Right forelimb (tissue), 1 donor: ENCODE results near the gene RABEPK.
"Not testable (repeated sequence)": the region's sequence is repeated elsewhere in the genome, so short reads cannot be mapped to it uniquely, and the experiment has no call there.

Experiments
- DNase-seq: peaks from one replicate; pipeline ENCODE4 v3.0.0-alpha.2; 2018

Gene RABEPK

DNA sequence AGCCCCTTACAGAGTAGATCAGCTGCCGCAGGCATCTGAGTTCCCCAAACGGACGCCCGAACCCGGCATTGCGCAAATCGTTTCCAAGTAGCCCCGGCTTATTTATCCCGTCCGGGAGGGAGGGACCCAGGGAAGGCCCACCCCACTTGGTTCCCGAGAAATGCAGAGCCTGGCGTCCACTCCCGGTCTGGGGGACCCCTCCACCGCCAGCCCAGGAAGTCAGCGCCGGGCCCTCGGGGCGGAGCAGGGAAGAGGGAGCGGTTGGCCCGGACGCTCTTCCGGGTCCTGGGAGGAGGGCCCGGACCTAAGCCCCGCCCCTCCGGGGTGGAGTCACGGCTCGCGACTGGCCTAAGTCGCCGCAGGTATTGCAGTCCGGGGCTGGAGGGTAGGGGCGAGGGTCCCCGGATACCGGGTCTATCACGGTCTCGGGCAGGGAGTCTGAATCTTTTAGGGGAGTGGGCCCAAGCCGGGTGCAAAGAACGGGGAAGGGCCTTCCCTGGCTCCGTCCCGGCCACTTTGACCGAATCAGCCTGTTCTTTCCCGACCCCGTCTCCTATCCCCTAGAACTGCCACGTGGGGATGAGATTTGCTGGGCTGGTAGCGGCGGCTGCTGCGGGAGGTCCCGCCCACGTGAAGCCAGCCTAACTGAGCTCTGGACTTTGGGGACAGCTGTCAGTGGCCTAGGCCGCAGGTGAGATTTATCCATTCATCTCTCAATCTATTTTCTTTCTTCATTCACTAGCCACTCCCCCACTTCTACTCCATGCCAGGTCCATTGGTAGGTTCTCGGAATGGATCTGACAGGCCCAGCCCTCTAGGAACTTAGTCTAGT, at the start of gene RABEPK:
Gene RABEPK, plus strand, starts transcription at position 327 of the 832 bp plus-strand sequence. CDS start 2,472 bp downstream, outside the sequence.
- peak; percentile 94 for DNase-seq

GRCh38 chr9:125151730-125152129, 48.6 kb upstream of the RABEPK start:
- no peak for DNase-seq

DNA sequence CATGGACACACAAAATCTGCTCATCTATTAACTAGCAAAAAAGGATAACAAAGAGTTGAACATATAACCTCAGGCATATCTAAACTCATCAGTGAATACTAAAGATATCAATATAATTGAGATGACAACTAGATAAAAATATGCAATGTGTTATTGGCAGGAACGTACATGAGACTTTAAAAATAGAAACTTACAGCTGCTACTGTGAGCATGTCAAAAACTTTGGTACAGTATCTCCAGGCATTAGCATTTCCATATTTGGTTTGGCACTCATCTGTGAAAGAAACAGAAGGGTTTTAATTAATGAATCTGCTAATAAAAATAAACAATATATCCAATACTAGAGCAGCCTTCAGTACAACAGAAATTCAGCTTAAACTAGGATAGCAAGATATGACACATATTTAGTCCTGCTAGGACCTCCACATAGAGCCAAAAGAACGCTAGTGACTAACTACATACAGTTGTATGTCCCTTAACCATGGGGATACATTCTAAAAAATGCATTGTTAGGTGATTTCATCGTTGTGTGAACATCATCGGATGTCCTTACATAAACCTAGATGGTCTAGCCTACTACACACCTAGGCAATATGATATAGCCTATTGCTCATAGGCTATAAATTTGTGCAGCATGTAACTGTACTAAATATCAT, 46.5 kb upstream of the RABEPK start:
- no peak for DNase-seq

GRCh38 chr9:125156551-125156950, 43.8 kb upstream of the RABEPK start:
- no peak for DNase-seq

DNA sequence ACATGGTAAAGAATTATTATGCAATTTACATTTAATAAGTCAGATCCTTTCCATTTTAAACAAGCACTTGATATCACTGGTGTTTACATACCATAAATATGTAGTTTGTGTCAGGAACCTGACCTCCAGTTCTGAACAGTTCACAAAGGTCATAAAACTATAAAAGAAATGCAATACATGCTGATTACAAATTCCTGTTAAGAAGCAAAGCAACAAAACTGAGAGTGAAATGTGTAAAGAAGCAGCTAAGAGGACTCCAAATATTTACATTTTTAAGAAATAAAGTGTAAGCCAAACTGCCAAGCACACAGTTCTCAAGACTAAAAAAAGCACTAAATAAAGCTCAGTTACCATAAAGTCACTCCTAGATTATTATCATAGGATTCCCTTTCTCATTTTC, 39.6 kb upstream of the RABEPK start:
- no peak for DNase-seq

DNA sequence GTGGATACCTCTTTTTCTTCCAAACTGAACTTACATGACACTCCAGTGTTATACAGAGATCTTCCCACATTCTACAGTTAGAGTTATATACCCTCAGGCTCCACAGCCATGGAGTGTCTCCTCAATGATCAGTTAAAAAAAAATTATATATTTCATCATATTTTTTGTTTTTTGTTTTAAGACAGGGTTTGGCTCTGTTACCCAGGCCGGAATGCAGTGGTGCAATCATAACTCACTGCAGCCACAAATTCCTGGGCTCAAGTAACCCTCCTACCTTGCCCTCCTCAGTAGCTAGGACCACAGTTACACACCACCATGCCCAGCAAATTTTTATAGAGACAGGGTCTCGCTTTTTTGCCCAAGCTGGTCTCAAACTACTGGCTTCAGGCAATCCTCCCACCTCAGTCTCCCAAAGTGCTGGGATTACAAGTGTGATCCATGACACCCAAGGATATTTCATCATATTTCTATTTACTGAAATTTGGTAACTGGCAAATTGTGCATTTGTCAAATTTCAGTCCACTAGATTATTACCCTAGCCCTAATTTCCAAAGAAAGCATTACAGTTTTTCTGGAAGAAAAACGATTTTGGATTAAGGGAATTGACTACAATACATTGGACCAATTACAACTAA, 38.9 kb upstream of the RABEPK start:
- DNase-seq: no peak

- not testable (repeated sequence) for DNase-seq
These were observed 37.5 kb upstream of the RABEPK start for GRCh38 chr9:125162891-125163290.

GRCh38 chr9:125166762-125167161, 33.6 kb upstream of the RABEPK start:
- DNase-seq: no peak

- DNase-seq: no peak
These were observed 30.4 kb upstream of the RABEPK start for GRCh38 chr9:125169895-125170294.

- no peak for DNase-seq
These were observed 28.1 kb upstream of the RABEPK start for GRCh38 chr9:125172031-125172755.

DNA sequence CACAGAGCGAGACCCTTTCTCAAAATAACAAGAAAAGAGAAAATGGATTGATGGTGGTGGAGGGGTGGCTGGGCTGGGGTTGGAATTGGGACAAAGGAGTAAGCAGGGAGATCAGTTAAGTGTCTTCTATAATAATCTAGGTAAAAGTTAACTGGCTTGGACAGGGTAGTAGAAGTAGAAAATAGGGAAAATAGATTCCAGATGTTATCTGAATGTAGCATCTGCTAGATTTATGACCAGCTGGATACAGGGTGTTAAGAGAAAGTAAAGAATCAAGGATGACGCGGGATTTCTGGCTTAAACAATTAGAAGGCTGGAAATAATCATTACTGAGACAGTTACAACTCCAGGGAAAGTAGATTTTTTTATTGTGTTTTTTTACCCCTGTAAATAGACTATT, 23.7 kb upstream of the RABEPK start:
- no peak for DNase-seq

GRCh38 chr9:125177888-125178287, 22.5 kb upstream of the RABEPK start:
- DNase-seq: no peak

GRCh38 chr9:125179776-125180175, 20.6 kb upstream of the RABEPK start:
- DNase-seq: not testable (repeated sequence)

DNA sequence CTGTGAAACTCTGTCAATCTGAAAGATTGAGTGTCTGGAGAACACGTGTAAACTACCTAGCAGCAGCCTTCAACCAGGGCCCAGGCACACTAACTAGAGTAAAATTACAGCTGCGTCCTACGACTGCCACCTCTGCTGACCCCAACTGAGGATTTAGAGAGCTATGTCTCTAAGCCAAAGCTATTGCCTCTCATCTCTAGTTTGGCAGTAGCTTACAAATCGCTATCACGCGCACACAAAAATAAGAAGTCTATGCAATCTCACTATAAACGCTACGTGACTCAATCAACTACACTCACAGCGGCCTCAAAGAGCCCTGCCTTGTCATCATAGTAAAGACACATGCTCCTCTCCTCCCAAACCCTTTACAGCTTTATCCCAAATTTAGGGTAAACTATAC, 19.5 kb upstream of the RABEPK start:
- DNase-seq: no peak

- not testable (repeated sequence) for DNase-seq
These were observed 18.6 kb upstream of the RABEPK start for GRCh38 chr9:125181756-125182155.

DNA sequence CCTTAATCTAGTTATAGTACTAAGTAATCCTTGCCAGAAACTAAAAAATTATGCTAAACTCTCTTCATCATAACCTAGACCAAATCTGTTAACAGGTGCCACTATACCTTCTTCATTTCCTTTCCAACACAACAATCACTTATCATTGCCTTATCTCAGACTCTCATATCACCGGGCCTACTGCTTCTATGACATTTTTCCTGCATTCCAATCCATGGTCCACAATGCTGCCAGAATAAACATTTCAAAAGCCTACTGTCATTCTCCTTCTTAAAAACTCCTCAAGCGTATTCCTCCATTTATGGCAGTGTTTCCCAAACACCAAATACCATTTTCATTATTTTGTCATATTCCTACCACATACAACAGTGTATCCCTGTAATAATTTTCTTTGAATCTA, 17.3 kb upstream of the RABEPK start:
- no peak for DNase-seq

GRCh38 chr9:125183561-125183960, 16.8 kb upstream of the RABEPK start:
- DNase-seq: no peak

DNA sequence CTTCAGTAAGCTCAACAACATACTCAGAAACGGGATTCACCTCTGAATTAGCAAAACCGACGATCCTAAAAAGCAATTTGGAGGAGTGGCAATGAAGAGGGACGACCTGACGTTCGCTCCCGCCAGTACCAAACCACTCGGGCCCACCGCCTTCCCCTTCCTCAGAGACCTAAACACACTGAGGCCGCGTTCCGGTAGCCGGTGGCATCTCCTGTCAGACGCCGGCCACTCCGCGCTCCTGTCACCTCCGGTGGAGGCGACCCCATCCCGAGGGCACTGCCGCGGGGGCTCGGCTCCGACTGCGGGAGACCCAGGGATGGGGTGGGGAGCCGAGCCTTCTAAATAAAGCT, 11.4 kb upstream of the RABEPK start:
- DNase-seq: peak; percentile 58

- peak; percentile 97 for DNase-seq
These were observed 10.7 kb upstream of the RABEPK start, which contains the start of gene PPP6C for GRCh38 chr9:125189361-125190289. PPP6C (minus strand) TSS chr9:125189803; CDS start chr9:125189718, 85 bp downstream.

- no peak for DNase-seq
These were observed 10.0 kb upstream of the RABEPK start for GRCh38 chr9:125190361-125190801.

DNA sequence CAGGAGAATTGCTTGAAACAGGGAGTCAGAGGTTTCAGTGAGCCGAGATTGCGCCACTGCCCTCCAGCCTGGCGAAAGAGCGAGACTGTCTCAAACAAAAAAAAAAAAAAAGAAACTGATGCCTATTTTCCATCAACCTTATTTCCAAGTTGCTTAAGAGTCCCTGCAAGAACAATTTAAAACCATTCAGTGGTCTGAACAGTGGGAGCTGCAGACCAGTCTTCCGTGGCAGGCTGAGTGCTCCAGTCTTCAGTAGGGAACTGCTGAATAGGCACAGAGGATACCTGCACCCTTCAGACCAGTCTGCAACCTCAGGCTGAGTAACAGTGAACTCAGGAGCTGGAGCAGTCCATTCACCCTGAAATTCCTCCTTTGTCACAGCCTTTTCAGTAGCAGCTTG, 5.9 kb upstream of the RABEPK start:
- not testable (repeated sequence) for DNase-seq

DNA sequence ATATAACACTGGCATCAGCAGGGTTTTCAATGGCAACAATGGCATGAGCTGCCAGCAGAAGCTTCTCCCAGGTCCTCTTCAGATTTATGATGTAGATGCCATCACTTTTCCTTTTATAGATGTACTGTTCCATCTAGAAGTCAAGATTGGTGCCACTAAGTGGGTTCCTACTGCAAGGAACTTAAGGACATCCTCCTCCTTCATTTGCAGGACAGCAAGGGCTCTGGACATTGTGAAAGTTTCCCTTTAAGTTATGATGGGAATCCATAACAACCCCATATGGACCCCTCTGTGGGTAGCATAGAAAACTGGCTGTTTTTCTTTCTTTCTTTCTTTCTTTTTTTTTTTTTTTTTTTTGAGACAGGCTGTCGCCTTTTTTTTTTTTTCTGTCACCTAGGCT, 4.8 kb upstream of the RABEPK start:
- DNase-seq: not testable (repeated sequence)
